C4-2B (cell line): ENCODE data around the gene PPM1D.

Experiments used
- H3K27ac ChIP-seq: fragments of 450-650 bp; 2 replicates; pipeline ENCODE4 v1.5.1; 2017
- CTCF ChIP-seq: fragments of 450-650 bp; conservative IDR thresholded peaks from 2 replicates; pipeline ENCODE4 v1.5.1; 2017; ENCODE audit warnings: mild to moderate bottlenecking
- ZFX ChIP-seq: fragments of 450-650 bp; IDR thresholded peaks from 2 replicates; pipeline ENCODE4 v1.6.1; 2017

The PPM1D gene

DNA sequence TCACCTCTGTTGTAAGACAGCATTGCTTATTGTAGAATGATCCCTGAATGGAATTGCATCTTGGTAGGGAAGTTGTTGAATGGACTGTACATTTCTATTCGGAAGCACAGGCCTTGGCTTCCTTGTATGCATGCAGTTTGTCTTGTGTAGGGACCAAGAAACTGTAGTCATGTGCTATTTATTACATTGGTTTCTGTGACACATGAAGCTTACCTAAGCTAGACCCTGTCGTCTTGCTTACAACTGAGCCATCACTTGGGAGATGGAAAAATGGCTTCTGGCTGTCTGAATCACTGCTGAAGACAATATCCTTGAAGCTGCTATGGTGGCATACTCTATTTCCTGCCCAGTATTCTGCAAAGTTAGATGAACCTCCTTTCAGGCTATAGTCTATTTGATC is 29.1 kb downstream of the PPM1D start:
- TF ChIP-seq CTCF (no peak), ZFX (no peak)
- no peak overlapping the region for H3K27ac ChIP-seq

DNA sequence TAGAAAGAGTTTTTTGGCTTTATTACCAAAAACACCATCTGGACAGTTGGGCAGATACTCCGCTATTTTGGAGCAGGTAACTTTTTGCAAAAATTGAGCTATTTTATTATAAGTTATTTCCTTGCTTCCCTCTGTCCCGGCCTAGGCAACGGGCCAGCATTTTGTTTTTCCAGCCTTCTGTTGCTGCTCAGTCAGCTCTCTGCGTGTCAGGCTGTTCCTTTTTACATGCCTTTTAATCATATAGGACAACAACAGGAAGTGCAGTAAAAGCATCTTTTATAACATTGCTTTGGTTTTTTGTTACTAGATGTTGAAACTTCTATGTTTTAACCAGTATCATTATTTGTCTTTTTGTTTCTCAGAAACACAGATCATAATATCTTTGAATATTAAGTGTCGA is 30.4 kb downstream of the PPM1D start:
- no peak overlapping the region for H3K27ac ChIP-seq
- TF ChIP-seq CTCF (no peak), ZFX (no peak)

DNA sequence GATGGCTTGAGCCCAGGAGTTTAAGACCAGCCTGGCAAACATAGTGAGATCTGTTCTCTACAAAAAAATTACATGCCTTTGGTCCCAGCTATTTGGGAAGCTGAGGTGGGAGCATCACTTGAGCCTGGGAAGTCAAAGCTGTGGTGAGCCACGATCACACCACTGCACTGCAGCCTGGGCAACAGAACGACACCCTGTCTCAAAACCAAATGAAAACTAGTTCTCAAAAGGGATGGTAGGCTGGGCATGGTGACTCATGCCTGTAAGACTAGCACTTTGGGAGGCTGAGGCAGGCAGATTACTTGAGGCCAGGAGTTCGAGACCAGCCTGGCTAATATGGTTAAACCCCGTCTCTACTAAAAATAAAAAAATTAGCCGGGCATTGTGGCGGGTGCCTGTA is 31.1 kb downstream of the PPM1D start:
- H3K27ac ChIP-seq: peak overlapping the region; percentile 27
- TF ChIP-seq ZFX (no peak), CTCF (no peak)

GRCh38 chr17:60637683-60638082 is 37.7 kb downstream of the PPM1D start:
- TF ChIP-seq CTCF (no peak), ZFX (no peak)

DNA sequence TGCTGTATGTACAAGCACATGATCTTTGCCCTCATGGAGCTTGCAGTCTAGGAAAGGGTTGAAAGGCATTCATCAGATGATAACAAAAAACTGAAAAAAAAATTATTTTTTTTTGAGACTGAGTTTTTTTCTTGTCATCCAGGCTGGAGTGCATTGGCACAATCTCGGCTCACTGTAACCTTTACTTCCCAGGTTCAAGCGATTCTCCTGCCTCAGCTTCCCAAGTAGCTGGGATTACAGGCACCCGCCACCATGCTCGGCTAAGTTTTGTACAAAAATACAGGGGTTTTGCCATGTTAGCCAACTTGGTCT is 39.0 kb downstream of the PPM1D start:
- no peak overlapping the region for H3K27ac ChIP-seq
- TF ChIP-seq CTCF (peak; percentile 49), ZFX (no peak)

More at GRCh38 chr17:60637683-60638082, 37.7 kb downstream of the PPM1D start:
- no peak overlapping the region for H3K27ac ChIP-seq

DNA sequence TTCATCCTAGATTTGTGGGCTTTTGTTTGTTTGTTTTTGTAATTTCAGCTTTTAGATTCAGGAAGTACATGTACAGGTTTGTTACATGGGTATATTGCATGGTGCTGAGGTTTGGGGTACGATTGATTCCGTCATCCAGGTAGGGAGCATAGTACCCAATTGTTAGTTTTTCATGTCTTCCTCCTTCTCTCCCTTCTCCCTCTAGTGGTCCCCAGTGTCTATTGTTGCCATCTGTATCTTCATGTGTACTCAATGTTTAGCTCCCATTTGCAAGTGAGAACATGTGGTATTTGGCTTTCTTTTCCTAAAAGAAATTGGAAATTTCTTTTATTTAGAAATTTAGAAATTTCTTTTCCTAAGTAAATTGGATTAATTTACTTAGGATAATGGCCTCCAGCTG is 40.5 kb downstream of the PPM1D start:
- TF ChIP-seq CTCF: peak; percentile 46
- TF ChIP-seq ZFX: no peak

GRCh38 chr17:60641126-60641525 is 41.1 kb downstream of the PPM1D start:
- no peak for TF ChIP-seq CTCF

More for the DNA sequence above, 40.5 kb downstream of the PPM1D start:
- no peak overlapping the region for H3K27ac ChIP-seq

More at GRCh38 chr17:60641126-60641525, 41.1 kb downstream of the PPM1D start:
- no peak overlapping the region for H3K27ac ChIP-seq
